ENCODE measurements around the gene DDX42.

GRCh38 chr17:63790057-63790456 lies 16.1 kb downstream of the DDX42 start:
- TF ChIP-seq EP300 (IDR thresholded peaks at IDR 0.05), result no peak
- no peak for TF ChIP-seq POLR2A (IDR thresholded peaks at IDR 0.05)
